ENCODE results near the gene TNP2. TPM values are rescaled to one million over a fixed set of nuclear protein-coding genes. Genes with fewer than 3 reads are reported as not detected.

TNP2 gene
- total and polyA plus RNA-seq, 8 donors: not detected

GRCh38 chr16:11272484-11272883 is 3.4 kb upstream of the TNP2 start:
- Histone ChIP-seq H3K36me3 (no peaks in the 10 kb centered on the region), H3K27me3 (no peaks in the 10 kb centered on the region), H3K4me3 (no peak overlapping the region), H3K4me1 (no peaks in the 10 kb centered on the region), H3K27ac (no peak overlapping the region), H3K9me3 (no peaks in the 10 kb centered on the region)
- intact Hi-C loops (cut with DNase I; ENCODE audit: low total_unique reads): no loop called here
- TF ChIP-seq POLR2A (IDR thresholded peaks at IDR 0.05): no peak
- no peak for TF ChIP-seq POLR2AphosphoS5 (IDR thresholded peaks at IDR 0.05)
- TF ChIP-seq, protein P1, sequence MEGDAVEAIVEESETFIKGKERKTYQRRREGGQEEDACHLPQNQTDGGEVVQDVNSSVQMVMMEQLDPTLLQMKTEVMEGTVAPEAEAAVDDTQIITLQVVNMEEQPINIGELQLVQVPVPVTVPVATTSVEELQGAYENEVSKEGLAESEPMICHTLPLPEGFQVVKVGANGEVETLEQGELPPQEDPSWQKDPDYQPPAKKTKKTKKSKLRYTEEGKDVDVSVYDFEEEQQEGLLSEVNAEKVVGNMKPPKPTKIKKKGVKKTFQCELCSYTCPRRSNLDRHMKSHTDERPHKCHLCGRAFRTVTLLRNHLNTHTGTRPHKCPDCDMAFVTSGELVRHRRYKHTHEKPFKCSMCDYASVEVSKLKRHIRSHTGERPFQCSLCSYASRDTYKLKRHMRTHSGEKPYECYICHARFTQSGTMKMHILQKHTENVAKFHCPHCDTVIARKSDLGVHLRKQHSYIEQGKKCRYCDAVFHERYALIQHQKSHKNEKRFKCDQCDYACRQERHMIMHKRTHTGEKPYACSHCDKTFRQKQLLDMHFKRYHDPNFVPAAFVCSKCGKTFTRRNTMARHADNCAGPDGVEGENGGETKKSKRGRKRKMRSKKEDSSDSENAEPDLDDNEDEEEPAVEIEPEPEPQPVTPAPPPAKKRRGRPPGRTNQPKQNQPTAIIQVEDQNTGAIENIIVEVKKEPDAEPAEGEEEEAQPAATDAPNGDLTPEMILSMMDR (IDR thresholded peaks at IDR 0.05): no peak
- TF ChIP-seq EP300 (IDR thresholded peaks at IDR 0.05): no peak
- no peak for DNase-seq
- 84 to 100% (median 88%) methylated on average over 2 to 6 of the region's 6 CpGs for WGBS, 5 donors

DNA sequence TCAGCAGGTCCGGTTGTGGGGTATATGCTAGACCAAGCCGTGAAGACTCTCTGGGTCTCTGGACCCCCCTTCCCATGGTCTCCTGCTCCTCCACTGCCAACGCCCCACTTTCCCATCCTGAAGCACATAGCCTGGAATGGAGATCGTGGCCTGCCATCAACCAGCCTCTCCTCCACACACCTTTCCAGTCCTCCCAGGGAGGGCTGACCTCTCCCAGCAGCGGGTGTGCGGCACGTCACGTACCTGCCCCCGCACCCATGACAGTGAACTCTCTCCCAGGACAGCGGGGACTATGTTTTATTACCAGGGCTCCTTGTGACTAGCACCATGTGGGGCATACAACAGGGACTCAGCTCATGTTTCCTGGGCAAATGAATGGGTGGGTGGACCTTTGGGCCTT is 2.5 kb upstream of the TNP2 start:
- no peaks in the 10 kb centered on the region for H3K4me1 ChIP-seq
- no peak overlapping the region for H3K27ac ChIP-seq
- DNase-seq: no peak
- no peaks in the 10 kb centered on the region for H3K9me3 ChIP-seq
- no peaks in the 10 kb centered on the region for H3K36me3 ChIP-seq
- 95 to 100% (median 96%) methylated on average over 2 to 10 of the region's 10 CpGs for WGBS, 5 donors
- no peak overlapping the region for H3K4me3 ChIP-seq
- intact Hi-C loops (cut with DNase I; ENCODE audit: low total_unique reads): no loop called here
- H3K27me3 ChIP-seq: no peaks in the 10 kb centered on the region
- TF ChIP-seq EP300 (IDR thresholded peaks at IDR 0.05): no peak
- no peak for TF ChIP-seq POLR2AphosphoS5 (IDR thresholded peaks at IDR 0.05)
- TF ChIP-seq, protein P1 (IDR thresholded peaks at IDR 0.05): no peak
- no peak for TF ChIP-seq POLR2A (IDR thresholded peaks at IDR 0.05)

DNA sequence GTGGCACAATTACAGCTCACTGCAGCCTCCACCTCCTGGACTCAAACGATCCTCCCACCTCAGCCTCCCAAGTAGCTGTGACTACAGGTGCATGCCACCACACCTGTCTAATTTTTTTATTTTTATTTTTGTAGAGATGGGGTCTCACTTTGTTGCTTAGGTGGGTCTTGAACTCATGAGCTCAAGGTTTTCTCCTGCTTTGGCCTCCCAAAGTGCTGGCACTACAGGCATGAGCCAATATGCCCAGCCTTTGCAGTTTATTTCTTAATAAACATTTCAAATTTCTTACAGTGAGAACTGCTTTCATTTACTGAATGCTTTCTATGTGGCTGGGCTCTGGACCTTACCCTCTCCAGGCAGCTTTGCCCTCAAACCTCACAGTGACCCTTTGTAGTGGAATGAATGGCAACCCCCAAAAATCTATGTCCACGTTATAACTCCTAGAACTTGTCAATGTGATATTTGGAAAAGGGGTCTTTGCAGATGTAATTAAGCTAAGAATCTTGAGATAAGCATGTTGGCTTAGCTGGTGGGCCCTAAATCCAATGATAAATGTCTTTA is 1.6 kb upstream of the TNP2 start:
- no peak overlapping the region for H3K27ac ChIP-seq

GRCh38 chr16:11265124-11265523 is 4.0 kb downstream of the TNP2 start:
- Histone ChIP-seq H3K27ac (peak overlapping the region in 3 of 5 donors; percentile 20 to 65 (median 40)), H3K4me1 (peaks cover 6 to 28% (median 10%) of the 10 kb centered on the region in 4 donors), H3K27me3 (no peaks in the 10 kb centered on the region), H3K9me3 (no peaks in the 10 kb centered on the region), H3K4me3 (no peak overlapping the region), H3K36me3 (no peaks in the 10 kb centered on the region)
- intact Hi-C loops (cut with DNase I; ENCODE audit: low total_unique reads): no loop called here
- peak in 1 of 2 donors; percentile 30 for DNase-seq
- no peak for TF ChIP-seq EP300 (IDR thresholded peaks at IDR 0.05)
- 45 to 67% (median 57%) methylated on average over 7 of the region's 7 CpGs for WGBS, 5 donors

More for the DNA sequence above, 1.6 kb upstream of the TNP2 start:
- H3K9me3 ChIP-seq: no peaks in the 10 kb centered on the region
- H3K36me3 ChIP-seq: no peaks in the 10 kb centered on the region
- DNase-seq: no peak
- H3K4me1 ChIP-seq: no peaks in the 10 kb centered on the region
- WGBS, 5 donors: 85 to 95% (median 93%) methylated on average over 2 of the region's 2 CpGs
- TF ChIP-seq EP300 (IDR thresholded peaks at IDR 0.05) (no peak), POLR2A (IDR thresholded peaks at IDR 0.05) (no peak), POLR2AphosphoS5 (IDR thresholded peaks at IDR 0.05) (no peak)
- TF ChIP-seq, protein P1 (IDR thresholded peaks at IDR 0.05): no peak
- intact Hi-C loops (cut with DNase I; ENCODE audit: low total_unique reads): no loop called here
- H3K27me3 ChIP-seq: no peaks in the 10 kb centered on the region
- no peak overlapping the region for H3K4me3 ChIP-seq

DNA sequence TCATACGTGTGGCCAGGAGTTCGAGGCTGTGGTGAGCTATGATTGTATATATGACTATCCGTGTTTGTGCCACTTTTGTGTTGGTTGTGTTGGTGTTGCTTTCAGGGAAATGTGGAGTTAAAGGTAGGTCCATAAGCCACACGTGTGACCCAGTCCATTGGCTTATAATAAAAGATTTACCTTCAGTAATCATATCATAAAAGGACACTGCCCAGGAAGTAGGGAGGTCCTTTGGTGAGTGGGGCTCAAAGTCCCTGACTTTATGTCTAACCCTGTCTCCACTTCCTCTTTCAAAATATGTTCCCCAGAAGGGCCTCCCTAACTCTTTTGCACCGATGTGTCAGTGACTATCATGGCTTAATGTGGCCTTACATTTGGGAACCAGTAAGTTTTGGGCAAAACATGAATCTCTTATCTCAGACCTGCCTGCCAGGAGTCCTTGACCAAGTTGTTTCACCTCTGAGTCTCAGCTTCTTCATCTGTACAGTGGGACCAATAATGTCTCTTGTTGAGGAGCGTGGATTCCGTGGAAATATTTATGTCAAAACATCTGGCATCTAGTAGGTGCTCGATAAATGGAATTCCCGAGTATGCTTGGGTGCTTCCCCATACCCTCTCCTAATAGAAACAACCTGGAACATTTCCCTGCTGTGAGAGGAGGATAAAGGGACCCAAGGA is 4.8 kb downstream of the TNP2 start:
- 66 to 83% (median 74%) methylated on average over 9 of the region's 9 CpGs for WGBS, 5 donors
- H3K4me1 ChIP-seq: peaks cover 8 to 31% (median 11%) of the 10 kb centered on the region in 4 donors
- intact Hi-C loops (cut with DNase I; ENCODE audit: low total_unique reads): no loop called here
- no peaks in the 10 kb centered on the region for H3K9me3 ChIP-seq
- no peaks in the 10 kb centered on the region for H3K36me3 ChIP-seq
- no peaks in the 10 kb centered on the region for H3K27me3 ChIP-seq
- no peak for TF ChIP-seq POLR2AphosphoS5 (IDR thresholded peaks at IDR 0.05)
- DNase-seq: no peak
- no peak overlapping the region for H3K27ac ChIP-seq
- H3K4me3 ChIP-seq: no peak overlapping the region
